ENCODE results near the gene MBOAT1.
A peak's percentile ranks its signal among the peaks of the same experiment; 100 is the strongest.

DNA sequence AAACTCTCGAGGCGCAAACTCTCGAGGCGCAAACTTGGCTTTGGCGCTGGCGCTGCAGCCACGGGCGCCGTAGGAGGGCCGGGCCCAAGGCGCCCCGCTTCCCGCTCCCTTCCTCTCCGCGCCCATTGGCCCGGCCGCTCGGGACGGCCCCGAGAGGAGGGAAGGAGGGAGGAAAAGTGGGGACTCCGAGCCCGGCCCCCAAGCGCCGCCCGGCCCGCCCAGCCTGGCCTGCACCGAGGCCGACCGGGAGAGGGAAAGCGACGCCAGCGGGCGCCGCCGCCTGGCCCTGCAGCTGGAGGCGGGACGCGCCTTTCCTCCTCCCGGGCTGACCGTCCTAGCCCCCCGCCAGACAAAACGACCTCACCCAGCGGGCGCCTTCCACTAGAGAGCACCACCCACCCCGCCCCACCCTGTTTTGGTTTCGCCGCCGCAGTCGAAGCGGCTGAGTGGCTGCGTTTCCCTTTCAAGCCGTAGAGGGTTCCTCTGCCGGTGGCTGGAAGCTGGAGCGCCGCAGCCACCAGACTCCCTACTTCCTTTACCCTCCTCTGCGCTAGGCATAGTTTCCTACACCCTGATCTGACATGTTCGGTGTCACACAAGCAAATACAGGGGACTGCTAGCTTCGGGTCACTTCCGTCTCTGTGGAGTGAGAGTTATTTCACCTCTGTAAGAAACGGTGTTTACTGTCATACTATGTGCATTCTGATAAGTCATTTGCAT, at the start of gene MBOAT1:
- TF ChIP-seq, protein P1, sequence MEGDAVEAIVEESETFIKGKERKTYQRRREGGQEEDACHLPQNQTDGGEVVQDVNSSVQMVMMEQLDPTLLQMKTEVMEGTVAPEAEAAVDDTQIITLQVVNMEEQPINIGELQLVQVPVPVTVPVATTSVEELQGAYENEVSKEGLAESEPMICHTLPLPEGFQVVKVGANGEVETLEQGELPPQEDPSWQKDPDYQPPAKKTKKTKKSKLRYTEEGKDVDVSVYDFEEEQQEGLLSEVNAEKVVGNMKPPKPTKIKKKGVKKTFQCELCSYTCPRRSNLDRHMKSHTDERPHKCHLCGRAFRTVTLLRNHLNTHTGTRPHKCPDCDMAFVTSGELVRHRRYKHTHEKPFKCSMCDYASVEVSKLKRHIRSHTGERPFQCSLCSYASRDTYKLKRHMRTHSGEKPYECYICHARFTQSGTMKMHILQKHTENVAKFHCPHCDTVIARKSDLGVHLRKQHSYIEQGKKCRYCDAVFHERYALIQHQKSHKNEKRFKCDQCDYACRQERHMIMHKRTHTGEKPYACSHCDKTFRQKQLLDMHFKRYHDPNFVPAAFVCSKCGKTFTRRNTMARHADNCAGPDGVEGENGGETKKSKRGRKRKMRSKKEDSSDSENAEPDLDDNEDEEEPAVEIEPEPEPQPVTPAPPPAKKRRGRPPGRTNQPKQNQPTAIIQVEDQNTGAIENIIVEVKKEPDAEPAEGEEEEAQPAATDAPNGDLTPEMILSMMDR (optimal IDR thresholded peaks at IDR 0.05 in 1 of 3, IDR thresholded peaks at IDR 0.05 in 1 of 3, conservative IDR thresholded peaks at IDR 0.05 in 1 of 3; ENCODE audit: extremely low read depth in 1 of 3, insufficient read depth in 2 of 3, low read length in 3 of 3) = peak in 2 of 3 experiments; percentile 14 to 36
- no peak for TF ChIP-seq EZH2 (IDR thresholded peaks at IDR 0.05; ENCODE audit: low read length)
